ENCODE data around the gene VDAC2.

Gene VDAC2

GRCh38 chr10:75226656-75227055, 16.1 kb downstream of the VDAC2 start (continued):
- peak; percentile 46 for TF ChIP-seq PRDM10 (tag by site-specific recombination; IDR thresholded peaks at IDR 0.05)
- no peak for TF ChIP-seq MZF1 (tag by site-specific recombination; IDR thresholded peaks at IDR 0.05; ENCODE audit: borderline replicate concordance)
- TF ChIP-seq ZNF138 (tag by site-specific recombination; IDR thresholded peaks at IDR 0.05; ENCODE audit: borderline replicate concordance) = no peak
- TF ChIP-seq ZNF555 (tag by site-specific recombination; conservative IDR thresholded peaks at IDR 0.05) = no peak
- TF ChIP-seq ZBTB8A (tag by site-specific recombination; IDR thresholded peaks at IDR 0.05) = no peak
- no peak for TF ChIP-seq ZFHX2 (tag by site-specific recombination; conservative IDR thresholded peaks at IDR 0.05)

- H3K27ac ChIP-seq (ENCODE audit: extremely low read depth, low read depth, low read length) = no peak overlapping the region
- CTCF ChIA-PET = interaction anchor here (0.6 to 0.9 kb wide), 2 partner anchors 40 to 963 kb away, joined by 3 read pairs; no protein-coding TSS in a partner anchor
- H3K9me3 ChIP-seq (ENCODE audit: control insufficient read depth, insufficient read depth, low read depth, low read length) = no peaks in the 10 kb centered on the region
- H3K4me3 ChIP-seq (ENCODE audit: low read depth, low read length) = no peak overlapping the region
- peaks cover 15% of the 10 kb centered on the region for H3K4me1 ChIP-seq (ENCODE audit: control insufficient read depth, insufficient read depth, low read length)
- TF ChIP-seq KLF16 (tag by site-specific recombination; IDR thresholded peaks at IDR 0.05) (no peak), GLIS2 (tag by site-specific recombination; IDR thresholded peaks at IDR 0.05) (0 out of 2 replicates have a peak, but pooled peaks have one; percentile 5), TCF7L2 (IDR thresholded peaks at IDR 0.05; ENCODE audit: borderline replicate concordance, low read depth, low read length) (no peak), SCRT2 (tag by site-specific recombination; IDR thresholded peaks at IDR 0.05) (peak; percentile 45; the same call in 1 of the 2 replicates), FEZF1 (tag by site-specific recombination; IDR thresholded peaks at IDR 0.05) (no peak), ZNF692 (tag by site-specific recombination; IDR thresholded peaks at IDR 0.05) (no peak)
- H3K36me3 ChIP-seq (ENCODE audit: control insufficient read depth in 2 of 2, insufficient read depth in 1 of 2, low read length in 2 of 2) = peaks cover 21 to 92% of the 10 kb centered on the region in 2 experiments
- POLR2A ChIA-PET = interaction anchor here (5.5 kb wide), 1 partner anchor 18 kb away, joined by 28 read pairs; the partner anchor contains the start of gene VDAC2
Observed at GRCh38 chr10:75228278-75228677, 17.7 kb downstream of the VDAC2 start.

- ChIA-PET POLR2A (interaction anchor here (5.5 kb wide), 1 partner anchor 18 kb away, joined by 28 read pairs; the partner anchor contains the start of gene VDAC2), CTCF (interaction anchor here (3.4 kb wide), 1 partner anchor 41 kb away, joined by 28 read pairs; no protein-coding TSS in a partner anchor)
- Histone ChIP-seq H3K4me3 (ENCODE audit: low read depth, low read length) (no peak overlapping the region), H3K36me3 (ENCODE audit: control insufficient read depth in 2 of 2, insufficient read depth in 1 of 2, low read length in 2 of 2) (peaks cover 16 to 92% of the 10 kb centered on the region in 2 experiments), H3K9me3 (ENCODE audit: control insufficient read depth, insufficient read depth, low read depth, low read length) (no peaks in the 10 kb centered on the region), H3K27ac (ENCODE audit: extremely low read depth, low read depth, low read length) (no peak overlapping the region), H3K4me1 (ENCODE audit: control insufficient read depth, insufficient read depth, low read length) (peaks cover 15% of the 10 kb centered on the region)
- peak; percentile 94 for TF ChIP-seq ZNF600 (tag by site-specific recombination; IDR thresholded peaks at IDR 0.05)
- TF ChIP-seq PRDM10 (tag by site-specific recombination; IDR thresholded peaks at IDR 0.05) = peak; percentile 58; the same call in 1 of the 2 replicates
- TF ChIP-seq CTCF (tag by site-specific recombination; IDR thresholded peaks at IDR 0.05) = no peak
- no peak for TF ChIP-seq IKZF3 (tag by site-specific recombination; IDR thresholded peaks at IDR 0.05)
- TF ChIP-seq ZSCAN18 (tag by site-specific recombination; IDR thresholded peaks at IDR 0.05) = no peak
- TF ChIP-seq TRIM28 (IDR thresholded peaks at IDR 0.05; ENCODE audit: borderline replicate concordance, low read length) = no peak
- peak; percentile 46; the same call in 1 of the 2 replicates for TF ChIP-seq ZBTB17 (tag by site-specific recombination; IDR thresholded peaks at IDR 0.05)
- TF ChIP-seq ZBTB48 (tag by site-specific recombination; IDR thresholded peaks at IDR 0.05) = peak; percentile 79; the same call in 1 of the 2 replicates
Observed at GRCh38 chr10:75228834-75229233, 18.2 kb downstream of the VDAC2 start.
